NCI-H748 (cell line): ENCODE measurements around the gene SLC2A13.
A peak's percentile ranks its signal among the peaks of the same experiment; 100 is the strongest.

Source experiments
- DNase-seq: peaks from one replicate; lab custom pipeline; 2025; ENCODE audit not compliant: unreplicated experiment; lab: John Stamatoyannopoulos, UW

SLC2A13 gene

DNA sequence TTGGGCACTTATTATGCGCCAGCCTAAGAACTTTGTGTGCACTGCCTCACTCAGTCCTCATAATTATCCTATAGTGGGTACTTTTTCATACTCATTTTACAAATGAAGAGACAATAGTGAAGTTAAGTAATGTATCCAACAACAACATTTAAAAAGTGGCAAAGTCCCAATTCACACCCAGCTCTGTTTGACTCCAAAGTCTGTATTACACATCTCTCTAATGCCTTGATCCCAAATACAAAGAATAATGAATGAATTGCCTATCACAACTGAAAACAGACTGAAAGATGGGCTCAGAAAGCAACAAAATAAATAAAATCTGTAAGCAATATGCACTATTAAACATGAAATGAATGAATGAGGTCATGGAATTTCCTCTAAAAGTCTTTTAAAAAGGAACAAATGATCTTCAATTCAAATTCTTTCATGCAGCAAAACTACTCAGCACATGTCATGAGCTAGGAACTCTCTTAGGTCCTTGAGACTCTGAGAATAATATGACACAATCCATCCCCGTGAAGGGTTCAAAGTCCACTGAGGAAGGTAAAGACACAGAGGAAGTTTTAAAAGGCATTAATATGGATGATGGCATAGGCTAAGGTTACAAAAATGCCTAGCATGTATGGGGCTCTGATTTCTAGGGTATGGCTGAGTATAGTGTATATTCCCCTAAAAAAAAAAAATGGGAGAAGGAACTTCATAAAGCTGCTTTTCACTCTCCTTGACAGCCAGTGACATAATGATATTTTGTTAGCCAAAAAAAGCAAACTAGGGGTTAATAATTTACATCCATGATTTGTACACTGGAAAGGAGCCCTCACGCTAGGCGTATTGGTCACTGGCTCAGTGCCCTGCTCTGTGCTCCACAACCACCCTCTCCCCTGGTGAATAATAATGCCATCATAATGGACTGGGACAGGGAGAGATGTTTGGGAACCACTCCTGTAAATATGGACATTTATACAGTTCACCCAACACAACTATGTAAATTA, 103.4 kb downstream of the SLC2A13 start:
- no peak for DNase-seq

DNA sequence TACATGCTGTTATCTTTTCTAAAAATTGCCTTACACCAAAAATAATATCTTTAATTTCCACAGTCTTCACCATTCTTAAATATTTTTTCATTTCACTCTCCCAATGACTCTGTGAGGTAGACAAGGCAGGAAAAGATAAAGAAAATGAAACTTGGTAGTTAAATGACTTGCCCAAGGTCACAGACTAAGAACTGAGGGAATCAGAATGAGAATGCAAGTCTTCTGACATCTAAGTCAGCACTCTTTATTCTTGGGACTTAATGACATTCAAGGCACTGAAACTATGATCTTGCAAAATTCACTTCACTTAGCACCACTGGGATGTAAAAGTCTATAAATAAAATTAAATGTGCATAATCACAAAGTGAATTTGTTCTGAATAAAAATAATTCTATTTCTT, 104.5 kb downstream of the SLC2A13 start:
- DNase-seq = no peak

DNA sequence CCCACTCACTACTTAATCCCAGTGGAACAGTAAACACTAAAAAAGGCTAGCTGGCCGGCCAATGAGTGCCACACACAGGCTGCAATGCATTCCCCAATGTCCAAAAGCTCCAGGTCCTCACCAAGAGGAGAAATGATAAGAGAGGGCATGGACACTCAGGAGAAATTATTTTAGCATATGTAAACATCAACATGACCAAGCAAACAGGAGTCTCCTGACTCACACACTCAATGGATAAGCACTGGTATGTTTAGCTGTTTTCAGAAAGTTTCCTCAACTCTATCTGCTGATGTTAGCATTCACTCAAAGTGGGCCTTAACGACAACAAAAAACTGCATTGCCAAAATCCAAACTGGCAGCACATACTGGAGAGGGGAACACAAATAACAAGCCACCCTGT, 105.0 kb downstream of the SLC2A13 start:
- DNase-seq = no peak

DNA sequence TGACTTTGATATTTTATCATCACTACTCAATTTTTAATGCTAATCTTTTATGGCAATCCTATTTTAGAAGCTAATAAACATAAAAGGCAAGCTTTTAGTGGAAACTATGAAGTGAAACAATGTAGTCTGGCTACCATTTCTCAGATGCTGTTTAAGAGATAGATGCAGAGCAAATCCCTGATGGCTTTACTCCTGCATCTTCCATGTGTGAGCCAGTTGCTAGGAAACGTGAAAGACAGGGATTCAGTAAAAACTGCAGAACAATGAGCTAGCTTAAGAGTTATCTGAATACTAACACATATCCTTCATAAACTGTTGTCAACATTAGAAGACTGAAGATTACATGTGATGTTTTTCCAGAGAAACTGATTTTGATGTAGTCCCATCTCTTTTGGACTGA, 112.6 kb downstream of the SLC2A13 start:
- peak; percentile 20 for DNase-seq

DNA sequence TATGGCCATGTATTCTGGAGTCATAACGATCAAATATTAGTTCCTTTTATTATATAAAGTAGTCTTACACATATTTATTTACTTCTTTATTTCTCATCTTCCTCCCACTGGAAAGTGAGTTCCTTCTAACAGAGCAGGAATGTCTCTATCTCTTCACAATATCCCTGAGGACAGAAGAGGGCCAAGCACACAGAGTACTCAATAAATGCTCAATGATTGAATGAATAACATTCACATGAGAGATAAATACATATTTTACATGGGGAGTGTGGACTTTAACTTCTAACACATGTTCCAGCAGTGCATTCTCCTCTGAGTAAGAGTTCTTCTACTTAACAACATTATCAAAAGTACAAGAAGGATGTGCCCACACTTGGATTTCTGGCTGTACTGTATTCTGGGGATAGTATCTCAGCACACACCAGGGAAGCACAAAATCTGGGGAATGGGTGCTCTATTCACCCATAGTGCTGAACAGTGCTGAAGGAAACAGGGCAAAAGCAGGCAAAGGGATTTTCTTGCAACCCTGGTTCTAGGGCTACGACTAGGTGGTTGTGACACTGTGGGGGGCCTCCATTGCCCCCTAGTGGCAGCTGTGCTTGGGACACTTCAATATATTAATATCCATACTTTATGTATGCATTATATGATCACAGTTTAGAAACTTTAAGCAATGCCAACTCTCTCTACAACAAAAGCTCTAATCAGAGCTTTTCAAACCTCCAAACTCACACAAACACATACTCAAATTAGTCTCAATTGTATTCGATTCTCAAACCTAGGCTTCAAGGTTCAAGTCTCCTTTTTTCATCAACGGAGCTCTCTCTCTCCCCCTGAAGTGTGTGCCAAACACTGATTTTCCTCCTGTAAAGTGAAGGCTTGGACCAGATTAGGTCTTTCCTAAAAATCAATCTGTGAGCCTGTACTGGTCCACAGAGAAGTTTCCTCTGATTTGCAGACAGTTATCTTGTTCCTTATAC, 115.5 kb downstream of the SLC2A13 start:
- DNase-seq = peak; percentile 51

DNA sequence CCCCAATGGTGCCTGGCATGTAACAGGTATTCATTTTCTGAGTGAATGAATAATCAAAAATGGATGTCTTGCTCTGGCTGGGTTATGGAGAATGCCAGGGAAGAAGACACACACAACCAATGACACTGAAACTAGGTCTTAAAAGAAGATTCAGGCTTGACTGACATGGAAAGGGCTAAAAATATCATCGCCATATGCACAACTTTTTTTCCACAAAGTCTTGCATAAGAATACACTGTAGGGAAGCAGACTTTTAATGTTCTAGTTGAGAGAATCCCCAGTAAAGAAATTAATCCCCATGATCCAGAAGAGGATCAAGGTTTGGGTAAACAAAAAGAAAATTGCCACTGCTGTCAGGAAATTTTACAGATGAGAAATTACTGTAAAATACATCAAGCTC, 116.4 kb downstream of the SLC2A13 start:
- no peak for DNase-seq

DNA sequence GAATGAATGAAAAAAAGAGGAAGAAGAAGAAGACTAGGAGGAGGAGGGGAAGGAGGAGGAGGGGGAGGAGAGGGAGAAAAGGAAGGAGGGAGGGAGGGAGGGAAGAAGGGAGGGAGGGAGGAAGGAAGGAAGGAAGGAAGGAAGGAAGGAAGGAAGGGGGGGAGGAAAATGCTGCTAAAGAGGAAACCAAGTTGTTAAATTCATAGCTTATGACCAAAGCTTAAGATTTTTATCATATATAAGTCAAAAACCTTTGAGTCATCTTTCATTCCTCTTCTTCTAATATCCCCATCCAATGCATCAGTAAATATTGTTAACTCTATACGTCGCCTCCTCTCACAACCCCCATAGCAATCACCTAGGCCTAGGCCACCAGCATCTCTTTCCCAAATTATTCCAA, 117.3 kb downstream of the SLC2A13 start:
- DNase-seq = no peak

DNA sequence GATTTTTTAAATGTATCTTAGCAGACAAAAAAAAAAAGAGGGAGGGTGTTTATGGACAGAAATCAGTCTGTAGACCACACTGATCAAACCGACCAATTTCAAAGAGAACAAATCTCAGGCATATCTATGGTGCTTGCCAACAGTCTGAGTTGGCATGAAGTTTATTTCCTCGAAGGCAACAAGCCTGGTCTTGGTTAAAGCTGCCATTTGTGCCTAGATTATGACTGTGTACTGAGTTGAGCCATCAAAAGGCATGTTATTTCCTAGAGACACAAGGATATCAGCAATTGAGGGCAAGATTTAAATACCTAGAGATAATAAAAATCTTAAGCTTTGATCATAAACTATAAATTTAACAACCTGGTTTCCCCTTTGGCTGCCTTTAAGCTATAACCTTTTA, 119.2 kb downstream of the SLC2A13 start:
- no peak for DNase-seq

DNA sequence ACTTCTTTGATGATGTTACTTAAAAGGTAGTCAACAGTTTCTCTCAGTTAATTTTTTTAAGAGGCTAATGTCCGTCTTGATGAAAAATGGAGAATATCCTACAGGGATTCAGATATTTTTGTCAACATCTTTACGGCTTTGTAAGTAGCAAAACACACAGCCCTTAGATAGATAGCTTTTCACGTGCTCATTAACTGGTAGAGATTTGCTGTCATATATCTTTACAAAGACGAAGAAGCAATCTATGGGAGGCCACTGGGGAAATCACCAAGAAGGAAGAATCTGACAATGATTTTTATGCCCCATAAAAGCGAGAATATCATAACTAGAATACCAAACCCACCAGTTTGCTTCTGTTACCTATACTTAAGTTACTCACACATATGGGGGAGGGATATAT, 121.2 kb downstream of the SLC2A13 start:
- DNase-seq = no peak

DNA sequence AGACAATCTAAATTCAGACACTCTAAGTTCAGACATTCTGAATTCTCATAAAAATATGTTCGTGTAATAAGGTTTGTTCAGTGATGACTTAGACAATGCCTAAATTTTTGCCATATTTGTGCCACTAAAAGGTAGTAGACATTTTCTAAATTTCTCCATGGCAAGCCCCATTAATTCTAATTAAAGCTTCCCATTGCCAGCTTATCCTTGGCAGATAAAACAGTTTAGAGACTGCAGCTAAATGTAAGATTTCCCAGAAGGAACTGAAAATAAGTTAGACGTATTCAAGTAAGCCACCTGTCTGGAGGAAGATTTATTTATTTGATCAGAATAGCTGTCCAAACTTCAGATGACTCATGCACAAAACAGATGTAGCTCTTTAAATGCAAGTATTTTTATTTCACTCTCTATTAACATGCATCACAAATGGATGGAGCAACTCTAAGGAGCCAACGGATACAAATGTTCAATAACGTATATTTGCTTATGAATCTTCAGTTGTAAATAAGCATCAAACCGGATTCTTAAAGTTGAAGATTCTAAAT, 130.4 kb downstream of the SLC2A13 start:
- DNase-seq = no peak

DNA sequence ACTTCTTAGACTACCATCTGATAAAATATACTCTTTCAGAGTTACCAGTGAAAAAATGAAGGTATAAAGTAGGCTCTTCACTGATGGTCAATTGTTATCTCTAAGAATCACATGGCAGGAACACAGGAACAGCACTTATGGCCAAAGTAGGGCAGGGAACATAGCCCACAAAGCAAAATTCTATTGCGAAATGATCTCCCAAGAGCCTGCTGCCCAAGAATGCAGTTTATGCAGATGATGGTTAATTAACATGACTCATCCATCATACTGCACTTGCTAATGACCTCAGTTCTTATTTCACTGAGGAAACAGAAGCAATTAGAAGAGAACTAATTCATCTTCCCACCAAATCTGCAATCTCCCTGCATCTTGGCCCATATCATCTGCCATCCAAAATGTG, 133.8 kb downstream of the SLC2A13 start:
- no peak for DNase-seq

DNA sequence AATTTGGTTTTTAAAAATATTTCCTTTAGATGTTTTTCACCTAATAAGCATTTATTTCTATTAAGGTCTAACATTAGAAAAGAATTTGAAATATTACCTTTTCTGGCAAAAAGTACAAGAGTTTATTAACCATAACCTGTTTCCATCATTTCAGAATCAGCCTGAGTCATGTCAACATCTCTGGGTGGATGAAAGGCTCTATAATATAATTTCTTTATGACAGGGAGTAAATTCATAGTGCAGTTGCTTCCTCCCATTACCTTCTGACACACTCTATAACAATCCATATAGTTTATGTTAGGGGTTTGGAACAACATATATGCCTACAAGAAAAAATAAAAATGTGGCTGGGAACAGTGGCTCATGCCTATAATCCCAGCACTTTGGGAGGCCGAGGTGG, 134.5 kb downstream of the SLC2A13 start:
- DNase-seq = no peak

DNA sequence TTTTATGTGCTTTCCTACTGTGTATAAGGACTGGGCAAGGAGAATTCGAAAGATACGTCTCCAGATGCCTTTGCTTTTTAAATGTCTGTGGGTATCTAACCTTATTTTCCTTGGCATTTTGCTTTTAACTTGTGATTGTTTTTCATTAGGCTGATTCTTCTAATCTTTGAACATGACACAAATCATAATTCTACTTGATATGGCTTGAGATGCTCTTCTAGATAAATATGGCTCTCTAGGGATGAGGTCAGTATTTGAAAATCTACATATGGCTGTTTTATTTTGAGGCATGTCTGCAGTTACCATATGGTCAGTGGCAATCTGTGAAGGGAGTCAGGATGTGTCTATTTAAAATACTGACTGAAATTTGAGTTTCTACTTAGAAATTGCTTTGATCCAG, 139.2 kb downstream of the SLC2A13 start:
- no peak for DNase-seq

DNA sequence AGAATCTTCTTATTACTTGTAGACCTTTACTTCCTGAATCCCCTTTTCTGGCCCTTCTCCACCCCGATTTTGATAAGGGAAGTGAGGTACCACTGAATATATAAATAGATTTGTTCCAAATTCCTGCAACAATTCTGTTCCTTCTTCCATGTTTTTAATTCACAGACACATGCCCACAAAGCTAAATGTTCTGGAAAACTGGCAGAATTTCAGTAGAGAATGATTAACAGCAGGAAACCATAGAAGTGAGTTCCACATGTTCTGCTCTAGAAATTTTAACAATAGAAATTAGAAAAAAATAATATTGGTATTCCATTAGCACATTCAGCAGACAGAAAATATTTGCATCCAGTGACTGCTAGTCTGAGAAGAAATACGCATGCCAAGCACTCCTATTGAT, 139.6 kb downstream of the SLC2A13 start:
- DNase-seq = no peak

DNA sequence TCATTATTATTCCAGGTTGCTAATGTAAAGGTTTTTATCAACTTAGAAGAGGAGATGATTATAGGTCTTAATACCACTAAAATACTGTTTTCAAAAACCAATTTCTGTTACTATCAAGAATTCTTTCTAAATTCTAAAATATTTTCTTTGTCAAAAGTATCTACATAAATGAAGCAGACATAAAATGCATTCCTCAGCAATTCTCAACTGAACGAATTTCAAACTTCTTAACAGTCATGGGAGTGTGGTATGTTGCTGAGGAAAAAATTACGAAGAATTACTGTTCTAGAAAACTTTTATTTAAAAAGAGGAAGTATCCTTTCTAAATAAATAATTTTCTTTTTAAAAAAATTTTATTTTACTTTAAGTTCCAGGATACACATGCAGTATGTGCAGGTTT, 146.4 kb downstream of the SLC2A13 start:
- DNase-seq = no peak

DNA sequence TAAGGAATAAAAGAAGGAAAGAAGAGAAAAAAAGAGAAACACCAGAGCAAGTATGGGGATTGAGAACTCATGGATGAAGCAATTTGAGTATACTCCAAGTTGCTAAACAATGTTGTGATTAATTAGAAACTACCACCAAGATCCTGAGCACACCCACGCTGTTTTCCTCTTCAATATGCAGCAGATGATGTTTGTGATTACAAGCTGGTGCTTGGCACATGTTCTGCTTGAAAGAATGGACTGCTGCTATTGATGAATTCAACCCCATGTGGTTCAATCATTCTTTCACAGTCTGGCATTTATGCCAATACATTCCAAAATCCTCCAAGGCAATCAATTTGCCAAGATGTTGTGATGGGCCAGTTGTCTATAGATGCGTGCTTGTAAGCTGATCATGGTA, 146.8 kb downstream of the SLC2A13 start:
- no peak for DNase-seq

DNA sequence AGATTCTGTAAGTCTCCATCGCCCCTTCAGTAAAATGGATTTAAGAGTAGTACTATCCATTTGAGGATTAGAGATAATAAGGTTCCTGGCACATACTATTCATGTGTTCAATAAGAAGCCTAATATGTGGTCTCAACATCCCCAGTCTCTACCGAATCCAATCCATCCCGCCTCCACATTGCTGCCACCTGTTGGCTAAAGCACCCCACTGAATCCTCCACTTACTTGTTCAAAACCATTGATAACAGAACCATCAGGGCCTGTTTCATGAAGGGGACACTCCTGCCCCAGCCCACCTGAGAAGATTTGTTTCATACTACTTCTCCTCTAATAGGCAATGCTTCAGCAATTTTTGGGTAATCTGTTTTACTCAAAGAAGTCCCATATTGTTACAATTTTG, 147.5 kb downstream of the SLC2A13 start:
- peak; percentile 9 for DNase-seq

DNA sequence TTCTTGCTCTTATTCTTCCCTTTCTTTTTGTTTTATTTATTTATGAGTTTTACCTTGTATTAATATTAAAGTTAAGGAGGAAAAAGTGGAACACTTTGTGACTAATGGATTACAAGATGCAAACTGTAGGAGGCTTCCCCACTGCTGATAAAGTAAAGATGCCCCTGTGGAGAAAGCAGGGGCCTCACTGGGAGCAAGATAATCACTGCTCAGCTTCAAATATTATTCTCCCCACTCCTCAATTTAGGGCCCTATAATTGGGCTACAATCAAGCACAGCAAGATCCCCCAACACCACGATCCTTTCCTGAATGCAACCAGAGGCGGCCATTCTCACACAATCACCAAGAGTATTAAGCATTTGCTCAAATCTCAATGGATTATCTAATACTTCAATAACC, 149.2 kb downstream of the SLC2A13 start:
- DNase-seq = no peak

DNA sequence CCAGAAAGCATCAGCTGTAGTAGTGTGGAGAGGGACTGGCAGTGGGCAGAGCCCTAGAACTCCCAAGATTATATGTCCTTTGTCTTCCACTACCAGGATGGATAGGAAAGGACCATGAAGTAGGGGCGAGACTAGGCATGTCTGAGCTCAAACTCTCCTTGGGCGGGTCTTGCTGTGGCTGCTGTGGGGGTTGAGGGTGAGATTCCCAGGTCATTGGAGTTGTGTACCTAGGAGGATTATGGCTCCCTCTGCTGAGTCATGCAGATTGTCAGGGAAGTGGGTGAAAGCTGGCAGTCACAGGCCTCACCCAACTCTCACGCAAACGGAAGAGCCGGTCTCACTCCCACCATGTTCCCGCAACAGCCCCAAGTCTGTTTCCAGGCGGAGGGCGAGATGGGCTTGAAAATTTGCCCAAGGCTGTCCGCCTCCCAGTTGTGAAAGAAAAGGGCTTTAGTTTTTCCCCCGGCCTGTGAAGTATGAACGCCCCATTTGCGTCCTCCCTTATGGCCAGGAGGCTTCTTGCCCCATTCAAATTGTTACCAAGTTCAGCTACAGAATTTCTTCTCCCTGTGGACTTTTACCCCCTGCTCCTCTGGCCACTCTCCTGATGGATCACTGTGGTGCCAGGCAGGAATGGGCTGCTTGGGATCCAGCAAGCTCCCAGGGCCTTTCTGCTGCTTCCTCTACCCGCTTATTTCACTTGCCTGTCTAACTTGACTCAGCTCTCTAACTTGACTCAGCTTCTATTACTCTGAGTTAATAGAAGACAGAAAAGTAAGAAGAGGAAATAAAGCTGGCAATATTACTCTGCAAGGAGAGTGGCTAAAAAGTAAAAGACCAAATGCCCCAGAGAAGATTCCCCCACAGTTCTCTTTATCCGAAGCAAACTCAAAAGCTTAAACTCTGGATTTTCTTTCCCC, 159.3 kb downstream of the SLC2A13 start:
- DNase-seq = no peak

DNA sequence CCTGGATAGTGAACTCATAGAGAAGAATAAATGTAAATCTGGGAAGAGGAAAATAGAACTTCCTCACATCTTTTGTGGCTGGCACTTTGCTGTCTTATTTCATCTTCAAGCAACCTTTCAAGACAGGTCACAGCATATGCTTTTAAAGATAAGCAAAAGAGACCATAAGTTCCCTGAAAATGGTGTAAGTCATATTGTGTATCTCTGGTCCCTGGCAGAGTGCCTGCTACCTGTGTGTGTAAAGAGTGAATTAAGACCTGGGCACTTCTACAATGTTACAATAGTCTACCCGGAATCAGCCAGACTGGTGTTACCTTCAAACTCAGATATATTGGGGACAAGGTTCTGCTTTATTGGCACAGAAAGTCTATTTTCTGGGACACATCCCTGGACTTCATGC, 168.8 kb downstream of the SLC2A13 start:
- DNase-seq = no peak
